PC-3 (cell line): Measurements from ENCODE around the gene CMTM5.

Source experiments
- CTCF ChIP-seq: fragments of 300-600 bp; sonication (generic); conservative IDR thresholded peaks from 2 replicates; pipeline ENCODE4 v1.5.1; 2017; ENCODE audit warnings: antibody characterized with exemption, low read depth, mild to moderate bottlenecking, low read length
- EZH2phosphoT487 ChIP-seq: fragments of 300-600 bp; sonication (generic); IDR thresholded peaks from 2 replicates; pipeline ENCODE4 v1.6.1; 2018; ENCODE audit warnings: mild to moderate bottlenecking, antibody characterized with exemption, low read length, borderline replicate concordance

GRCh38 chr14:23358042-23358441 is 18.8 kb upstream of the CMTM5 start:
- no peak for TF ChIP-seq CTCF
- TF ChIP-seq EZH2phosphoT487 = no peak
